Measurements from ENCODE around the gene RCN1. TPM values are rescaled to one million over a fixed set of nuclear protein-coding genes. Genes with fewer than 3 reads are reported as not detected.

RCN1 gene
- total RNA-seq, 1 donor from 2014 or later: 201 TPM

- no peak overlapping the region for H3K4me3 Mint-ChIP-seq (ENCODE audit: low read depth)
- H3K27me3 Mint-ChIP-seq: no peaks in the 10 kb centered on the region
- peaks cover 4% of the 10 kb centered on the region for H3K9me3 Mint-ChIP-seq (ENCODE audit: low read depth)
- no peak overlapping the region for H3K27ac Mint-ChIP-seq
- TF ChIP-seq CTCF (IDR thresholded peaks at IDR 0.05; ENCODE audit: unreplicated experiment): no peak
- no peaks in the 10 kb centered on the region for H3K36me3 Mint-ChIP-seq (ENCODE audit: insufficient read depth)
- H3K4me1 Mint-ChIP-seq (ENCODE audit: low read depth): peaks cover 4% of the 10 kb centered on the region
- no peak for DNase-seq (ENCODE audit: low spot score, unreplicated experiment)
Measured at GRCh38 chr11:32138902-32139301, 48.0 kb downstream of the RCN1 start.

- TF ChIP-seq CTCF (IDR thresholded peaks at IDR 0.05; ENCODE audit: unreplicated experiment): no peak
- no peak overlapping the region for H3K27ac Mint-ChIP-seq
- DNase-seq (ENCODE audit: low spot score, unreplicated experiment): no peak
- no peaks in the 10 kb centered on the region for H3K27me3 Mint-ChIP-seq
- H3K4me3 Mint-ChIP-seq (ENCODE audit: low read depth): no peak overlapping the region
- peaks cover 4% of the 10 kb centered on the region for H3K9me3 Mint-ChIP-seq (ENCODE audit: low read depth)
- no peaks in the 10 kb centered on the region for H3K36me3 Mint-ChIP-seq (ENCODE audit: insufficient read depth)
- H3K4me1 Mint-ChIP-seq (ENCODE audit: low read depth): peaks cover 4% of the 10 kb centered on the region
Measured at GRCh38 chr11:32139896-32140520, 49.1 kb downstream of the RCN1 start.

- H3K36me3 Mint-ChIP-seq (ENCODE audit: insufficient read depth): no peaks in the 10 kb centered on the region
- H3K4me3 Mint-ChIP-seq (ENCODE audit: low read depth): no peak overlapping the region
- peaks cover 4% of the 10 kb centered on the region for H3K9me3 Mint-ChIP-seq (ENCODE audit: low read depth)
- H3K27me3 Mint-ChIP-seq: peaks cover 5% of the 10 kb centered on the region
- TF ChIP-seq CTCF (IDR thresholded peaks at IDR 0.05; ENCODE audit: unreplicated experiment): no peak
- DNase-seq (ENCODE audit: low spot score, unreplicated experiment): no peak
- H3K27ac Mint-ChIP-seq: no peak overlapping the region
- peaks cover 4% of the 10 kb centered on the region for H3K4me1 Mint-ChIP-seq (ENCODE audit: low read depth)
Measured at GRCh38 chr11:32141745-32142546, 51.1 kb downstream of the RCN1 start.

- TF ChIP-seq CTCF (IDR thresholded peaks at IDR 0.05; ENCODE audit: unreplicated experiment): no peak
- H3K27me3 Mint-ChIP-seq: peaks cover 9% of the 10 kb centered on the region
- peaks cover 4% of the 10 kb centered on the region for H3K4me1 Mint-ChIP-seq (ENCODE audit: low read depth)
- H3K27ac Mint-ChIP-seq: no peak overlapping the region
- no peaks in the 10 kb centered on the region for H3K36me3 Mint-ChIP-seq (ENCODE audit: insufficient read depth)
- peaks cover 4% of the 10 kb centered on the region for H3K9me3 Mint-ChIP-seq (ENCODE audit: low read depth)
- no peak for DNase-seq (ENCODE audit: low spot score, unreplicated experiment)
- no peak overlapping the region for H3K4me3 Mint-ChIP-seq (ENCODE audit: low read depth)
Measured at GRCh38 chr11:32143378-32143777, 52.5 kb downstream of the RCN1 start.

GRCh38 chr11:32145282-32145681 lies 54.4 kb downstream of the RCN1 start:
- H3K36me3 Mint-ChIP-seq (ENCODE audit: insufficient read depth): no peaks in the 10 kb centered on the region
- peaks cover 16% of the 10 kb centered on the region for H3K27me3 Mint-ChIP-seq
- H3K9me3 Mint-ChIP-seq (ENCODE audit: low read depth): no peaks in the 10 kb centered on the region
- TF ChIP-seq CTCF (IDR thresholded peaks at IDR 0.05; ENCODE audit: unreplicated experiment): no peak
- no peak overlapping the region for H3K4me3 Mint-ChIP-seq (ENCODE audit: low read depth)
- no peak overlapping the region for H3K27ac Mint-ChIP-seq
- no peak for DNase-seq (ENCODE audit: low spot score, unreplicated experiment)
- H3K4me1 Mint-ChIP-seq (ENCODE audit: low read depth): peaks cover 4% of the 10 kb centered on the region

Data from progenitor cell of endocrine pancreas (in vitro differentiated cells).